Posterior cingulate gyrus (tissue), 11 donors: ENCODE measurements around the gene PRR29.
A peak's percentile ranks its signal among the peaks of the same experiment; 100 is the strongest.

Experiments used
- DNase-seq, 10 donors: peaks; one replicate each; pipeline versions ENCODE4 v3.0.0 to v3.0.0-alpha.2; 2020 to 2021; ENCODE audit warnings: mixed read lengths in 3 of 10
- intact Hi-C: fragments of 100-400 bp; cut with DNase I; formaldehyde crosslinking; loops from one replicate; pipeline ENCODE4 v1.15.1; 2023

The PRR29 gene

GRCh38 chr17:63998050-63998720 is at the start of gene PRR29:
PRR29 (plus strand) TSS chr17:63998351; CDS start chr17:63998365, 14 bp downstream.
- intact Hi-C loops = no loop called here
- peak; percentile 28 to 94 (median 60) for DNase-seq

DNA sequence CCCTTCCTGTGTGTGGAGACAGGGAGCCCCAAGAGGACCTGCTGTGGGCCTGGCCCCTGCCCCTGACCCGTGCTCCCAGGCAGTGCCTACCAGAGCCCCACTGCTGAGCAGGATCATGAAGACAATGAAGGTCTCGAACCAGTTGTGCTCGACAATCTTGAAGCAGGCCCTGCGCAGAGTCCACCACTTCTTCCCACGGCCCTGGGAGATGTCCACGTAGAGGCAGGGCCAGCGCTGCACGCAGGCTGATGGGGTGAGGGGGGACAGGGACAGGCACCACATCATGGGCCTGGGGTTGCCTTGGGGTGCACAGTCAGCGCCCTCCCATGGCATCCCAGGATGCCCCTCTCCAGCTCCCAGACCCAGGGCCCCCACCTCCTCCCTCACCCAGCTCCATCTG is 49.6 kb upstream of the PRR29 start:
- no peak for DNase-seq
- intact Hi-C loops = no loop called here

GRCh38 chr17:63949576-63950250 is 48.4 kb upstream of the PRR29 start:
- intact Hi-C loops = no loop called here
- DNase-seq = no peak

GRCh38 chr17:63950940-63951907 is 46.9 kb upstream of the PRR29 start:
- intact Hi-C loops = no loop called here
- no peak for DNase-seq

- intact Hi-C loops = no loop called here
- DNase-seq = no peak
Measured at GRCh38 chr17:63954402-63955063, 43.6 kb upstream of the PRR29 start.

DNA sequence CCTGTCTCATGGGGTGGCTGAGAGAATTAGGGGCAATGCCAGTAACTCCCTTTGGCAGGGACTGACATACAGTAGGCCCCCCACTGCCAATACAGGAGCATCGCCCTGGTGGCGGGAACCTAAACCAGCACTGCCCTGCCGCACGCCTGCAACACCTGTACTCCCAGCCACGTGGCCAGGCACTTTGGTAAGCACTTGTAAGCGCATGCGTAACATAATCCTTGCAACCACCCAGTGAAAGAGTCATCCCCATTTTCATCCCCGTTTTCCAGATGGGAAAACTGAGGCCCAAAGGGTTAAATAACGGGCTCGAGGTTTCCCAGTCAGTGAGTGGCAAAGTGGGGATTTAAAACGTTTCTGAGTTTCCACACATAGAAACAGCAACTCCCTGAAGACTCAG is 42.9 kb upstream of the PRR29 start:
- intact Hi-C loops = no loop called here

GRCh38 chr17:63955791-63956190 is 42.4 kb upstream of the PRR29 start:
- intact Hi-C loops = no loop called here
- DNase-seq = no peak

More for the DNA sequence above, 42.9 kb upstream of the PRR29 start:
- no peak for DNase-seq

- DNase-seq = no peak
- intact Hi-C loops = no loop called here
Measured at GRCh38 chr17:63956296-63956920, 41.7 kb upstream of the PRR29 start.

- DNase-seq = no peak
Measured at GRCh38 chr17:63960006-63960405, 38.1 kb upstream of the PRR29 start.

DNA sequence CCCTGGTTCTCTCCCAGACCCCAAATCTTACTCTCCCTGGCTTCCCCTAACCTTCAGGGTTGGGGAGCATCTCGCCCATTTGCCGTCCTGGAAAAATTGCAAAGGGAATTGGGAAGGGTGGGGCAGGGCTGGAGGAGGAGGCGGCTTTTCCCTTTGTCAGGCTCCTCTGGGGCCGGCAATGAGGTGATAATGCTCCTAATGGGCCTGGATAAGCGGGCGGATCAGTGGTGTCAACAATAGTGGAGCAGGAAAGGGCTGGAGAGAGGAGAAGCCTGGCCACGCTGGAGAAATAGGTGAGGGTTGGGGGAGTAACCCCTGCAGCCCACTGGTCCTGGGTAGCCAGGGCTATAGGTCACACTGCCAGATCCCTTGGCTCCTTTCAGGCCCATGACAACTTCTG is 37.7 kb upstream of the PRR29 start:
- intact Hi-C loops = no loop called here
- no peak for DNase-seq

More at GRCh38 chr17:63960006-63960405, 38.1 kb upstream of the PRR29 start:
- intact Hi-C loops = no loop called here

GRCh38 chr17:63961355-63962212 is 36.6 kb upstream of the PRR29 start:
- intact Hi-C loops = no loop called here
- no peak for DNase-seq

DNA sequence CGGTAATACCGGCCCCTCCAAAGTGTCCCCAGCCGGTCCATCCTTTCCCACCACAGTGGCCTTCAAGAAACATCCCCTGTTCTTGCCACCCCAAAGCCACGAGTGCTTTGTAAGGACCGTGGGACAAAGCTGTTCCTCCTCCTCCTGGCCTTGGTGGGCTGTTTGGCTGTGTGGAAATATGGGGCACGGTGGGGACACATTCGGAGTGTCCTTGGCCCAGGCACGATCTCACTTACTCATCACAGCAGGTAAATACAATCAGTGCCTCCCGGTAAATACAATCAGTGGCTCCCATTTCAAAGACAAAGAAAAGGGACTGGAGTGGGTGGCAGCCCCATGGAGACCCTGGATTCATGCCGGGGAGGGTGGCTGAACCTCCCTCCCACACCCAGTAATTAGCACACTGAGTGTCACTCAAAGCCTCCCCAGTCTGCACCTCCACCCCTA is 35.8 kb upstream of the PRR29 start:
- intact Hi-C loops = no loop called here
- DNase-seq = no peak

- DNase-seq = no peak
- intact Hi-C loops = no loop called here
Measured at GRCh38 chr17:63963123-63963522, 35.0 kb upstream of the PRR29 start.

- intact Hi-C loops = no loop called here
- no peak for DNase-seq
Measured at GRCh38 chr17:63966646-63967264, 31.4 kb upstream of the PRR29 start.

DNA sequence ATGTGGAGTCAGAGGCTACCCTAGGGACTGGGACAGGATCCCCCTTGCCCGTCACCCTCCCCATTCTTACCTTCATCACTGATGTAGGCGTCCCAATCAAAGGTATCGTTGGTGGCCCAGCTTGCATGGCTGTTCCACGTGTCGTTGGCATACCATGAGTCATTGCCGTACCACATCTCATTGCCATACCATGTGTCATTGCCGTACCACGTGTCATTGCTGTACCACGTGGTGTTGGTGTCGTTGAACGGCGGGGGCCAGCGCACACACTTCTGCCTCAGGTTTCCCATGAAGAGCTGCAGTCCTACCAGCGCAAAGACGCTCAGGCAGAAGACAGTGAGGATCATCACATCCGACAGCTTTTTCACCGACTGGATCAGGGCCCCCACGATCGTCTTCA is 30.2 kb upstream of the PRR29 start:
- no peak for DNase-seq
- intact Hi-C loops = no loop called here

DNA sequence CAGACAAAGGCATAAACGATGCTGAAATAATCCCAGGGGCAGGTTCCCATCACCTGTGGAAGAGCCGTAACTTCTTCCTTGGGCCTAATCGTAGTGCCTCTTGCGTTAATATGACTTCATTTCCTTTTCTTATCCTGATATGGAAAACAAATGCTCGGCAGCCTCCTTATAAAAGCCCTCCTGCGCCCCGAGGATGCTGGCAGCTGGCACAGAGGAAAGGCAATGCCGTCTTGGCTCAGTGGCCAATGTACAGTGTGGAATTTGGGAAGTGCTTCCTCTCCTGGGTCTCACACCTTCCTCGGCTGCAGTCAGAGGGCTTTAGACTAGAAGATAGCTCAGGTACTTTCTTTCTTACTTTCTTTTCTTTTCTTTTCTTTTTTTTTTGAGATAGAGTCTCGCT is 28.9 kb upstream of the PRR29 start:
- no peak for DNase-seq

DNA sequence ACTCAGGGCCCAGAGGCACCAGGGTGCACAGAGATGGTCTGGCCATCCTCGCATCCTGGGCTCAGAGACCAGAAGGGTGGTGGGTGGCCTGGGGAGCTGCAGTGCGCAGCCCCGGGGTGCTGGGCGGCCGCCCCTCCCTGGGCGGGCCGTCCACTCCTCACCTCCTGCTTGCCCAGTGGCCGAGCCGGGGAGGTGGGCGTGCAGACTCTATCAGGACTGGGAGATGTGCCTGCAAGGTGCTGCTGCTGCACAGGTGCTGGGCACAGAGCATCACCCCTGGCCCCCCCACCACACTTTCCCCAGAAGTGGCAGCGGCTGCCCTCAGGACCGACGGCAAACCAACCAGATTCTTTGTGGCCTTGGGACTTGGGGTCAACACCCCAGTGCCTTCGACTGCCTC is 25.4 kb upstream of the PRR29 start, which contains the start of gene SCN4A:
Gene SCN4A (minus strand): TSS at position 123 of the 400 bp plus-strand sequence. CDS start 77 bp downstream, at position 46.
- intact Hi-C loops = no loop called here
- no peak for DNase-seq

More for the DNA sequence above, 28.9 kb upstream of the PRR29 start:
- intact Hi-C loops = no loop called here

DNA sequence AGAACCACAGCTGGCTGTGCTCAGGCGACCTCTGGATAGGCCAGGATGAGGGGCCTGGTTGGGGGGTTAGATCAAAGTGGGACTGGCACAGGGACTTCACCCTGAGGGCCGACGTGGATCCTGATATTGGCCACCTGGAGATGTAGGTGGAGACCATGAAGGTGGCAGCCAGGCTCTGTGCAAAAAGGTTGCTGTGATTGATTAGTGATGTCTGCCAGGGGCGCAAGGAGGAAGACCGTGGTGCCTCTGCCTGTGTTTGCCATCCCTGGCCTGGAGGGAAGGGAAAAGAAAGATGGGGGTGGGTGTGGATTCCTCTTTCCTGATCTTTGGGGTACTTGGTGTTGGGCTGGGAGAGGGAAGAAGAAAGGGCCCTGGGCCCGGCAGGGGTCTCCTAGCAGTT is 24.9 kb upstream of the PRR29 start:
- intact Hi-C loops = no loop called here
- no peak for DNase-seq
